ENCODE data around the gene ODC1. TPM values are rescaled to one million over a fixed set of nuclear protein-coding genes. Genes with fewer than 3 reads are reported as not detected.

Gene ODC1
- total RNA-seq, 1 donor, result 109 TPM

- Histone ChIP-seq H3K9me3 (ENCODE audit: low read depth, low read length) (no peaks in the 10 kb centered on the region), H2AFZ (ENCODE audit: low read length) (no peak overlapping the region), H3K4me2 (ENCODE audit: insufficient read depth, low read length) (no peak overlapping the region), H3K79me2 (ENCODE audit: insufficient read depth, low read length) (no peaks in the 10 kb centered on the region), H3K4me3 (ENCODE audit: insufficient read depth, low read length) (no peak overlapping the region), H3K27me3 (ENCODE audit: insufficient read depth, low read length) (no peaks in the 10 kb centered on the region), H3K36me3 (ENCODE audit: insufficient read depth, low read length) (peaks cover 41% of the 10 kb centered on the region), H3K4me1 (ENCODE audit: insufficient read depth, low read length) (peaks cover 7% of the 10 kb centered on the region), H4K20me1 (ENCODE audit: insufficient read depth, low read length) (peaks cover 16% of the 10 kb centered on the region), H3K27ac (ENCODE audit: low read depth, low read length) (no peak overlapping the region)
- DNase-seq (ENCODE audit: insufficient read length, low spot score, missing footprints), result peak; percentile 71
- TF ChIP-seq CTCF (IDR thresholded peaks at IDR 0.05; ENCODE audit: extremely low read depth, low read depth, low read length), result no peak
Measured at GRCh38 chr2:10424916-10425505, 23.1 kb downstream of the ODC1 start.

GRCh38 chr2:10424051-10424450 lies 24.1 kb downstream of the ODC1 start:
- Histone ChIP-seq H3K27ac (ENCODE audit: low read depth, low read length) (no peak overlapping the region), H3K79me2 (ENCODE audit: insufficient read depth, low read length) (no peaks in the 10 kb centered on the region), H3K9me3 (ENCODE audit: low read depth, low read length) (no peaks in the 10 kb centered on the region), H3K27me3 (ENCODE audit: insufficient read depth, low read length) (no peaks in the 10 kb centered on the region), H4K20me1 (ENCODE audit: insufficient read depth, low read length) (peaks cover 16% of the 10 kb centered on the region), H3K4me3 (ENCODE audit: insufficient read depth, low read length) (no peak overlapping the region), H3K36me3 (ENCODE audit: insufficient read depth, low read length) (peaks cover 41% of the 10 kb centered on the region), H3K4me2 (ENCODE audit: insufficient read depth, low read length) (no peak overlapping the region), H3K4me1 (ENCODE audit: insufficient read depth, low read length) (peaks cover 7% of the 10 kb centered on the region), H2AFZ (ENCODE audit: low read length) (no peak overlapping the region)
- TF ChIP-seq CTCF (IDR thresholded peaks at IDR 0.05; ENCODE audit: extremely low read depth, low read depth, low read length), result no peak
- DNase-seq (ENCODE audit: insufficient read length, low spot score, missing footprints), result peak; percentile 94

- Histone ChIP-seq H3K4me2 (ENCODE audit: insufficient read depth, low read length) (no peak overlapping the region), H3K27ac (ENCODE audit: low read depth, low read length) (no peak overlapping the region), H2AFZ (ENCODE audit: low read length) (no peak overlapping the region), H3K9me3 (ENCODE audit: low read depth, low read length) (no peaks in the 10 kb centered on the region), H4K20me1 (ENCODE audit: insufficient read depth, low read length) (peaks cover 11% of the 10 kb centered on the region), H3K36me3 (ENCODE audit: insufficient read depth, low read length) (peaks cover 41% of the 10 kb centered on the region), H3K27me3 (ENCODE audit: insufficient read depth, low read length) (no peaks in the 10 kb centered on the region), H3K4me3 (ENCODE audit: insufficient read depth, low read length) (no peak overlapping the region), H3K79me2 (ENCODE audit: insufficient read depth, low read length) (no peaks in the 10 kb centered on the region), H3K4me1 (ENCODE audit: insufficient read depth, low read length) (peaks cover 1% of the 10 kb centered on the region)
- no peak for TF ChIP-seq CTCF (IDR thresholded peaks at IDR 0.05; ENCODE audit: extremely low read depth, low read depth, low read length)
- no peak for DNase-seq (ENCODE audit: insufficient read length, low spot score, missing footprints)
Measured at GRCh38 chr2:10423400-10423774, 24.7 kb downstream of the ODC1 start.

GRCh38 chr2:10422732-10423399 lies 25.3 kb downstream of the ODC1 start:
- no peak overlapping the region for H3K4me2 ChIP-seq (ENCODE audit: insufficient read depth, low read length)
- H3K4me1 ChIP-seq (ENCODE audit: insufficient read depth, low read length), result no peaks in the 10 kb centered on the region
- H3K36me3 ChIP-seq (ENCODE audit: insufficient read depth, low read length), result peaks cover 40% of the 10 kb centered on the region
- no peaks in the 10 kb centered on the region for H3K79me2 ChIP-seq (ENCODE audit: insufficient read depth, low read length)
- H3K9me3 ChIP-seq (ENCODE audit: low read depth, low read length), result no peaks in the 10 kb centered on the region
- peak; percentile 73 for DNase-seq (ENCODE audit: insufficient read length, low spot score, missing footprints)
- H3K27ac ChIP-seq (ENCODE audit: low read depth, low read length), result no peak overlapping the region
- peaks cover 9% of the 10 kb centered on the region for H4K20me1 ChIP-seq (ENCODE audit: insufficient read depth, low read length)
- TF ChIP-seq CTCF (IDR thresholded peaks at IDR 0.05; ENCODE audit: extremely low read depth, low read depth, low read length), result no peak
- no peak overlapping the region for H3K4me3 ChIP-seq (ENCODE audit: insufficient read depth, low read length)
- no peaks in the 10 kb centered on the region for H3K27me3 ChIP-seq (ENCODE audit: insufficient read depth, low read length)
- H2AFZ ChIP-seq (ENCODE audit: low read length), result no peak overlapping the region

All from osteoblast (primary cell).